Fibroblast of skin of left biceps (primary cell): Measurements from ENCODE around the gene PCBD1.
"Not testable (repeated sequence)": the region's sequence is repeated elsewhere in the genome, so short reads cannot be mapped to it uniquely, and the experiment has no call there.

Experiments used
- DNase-seq, 2 experiments: peaks; one replicate each; pipeline ENCODE4 v3.0.0-alpha.2; 2013; ENCODE audit warnings: low read depth in 2 of 2

PCBD1 gene

DNA sequence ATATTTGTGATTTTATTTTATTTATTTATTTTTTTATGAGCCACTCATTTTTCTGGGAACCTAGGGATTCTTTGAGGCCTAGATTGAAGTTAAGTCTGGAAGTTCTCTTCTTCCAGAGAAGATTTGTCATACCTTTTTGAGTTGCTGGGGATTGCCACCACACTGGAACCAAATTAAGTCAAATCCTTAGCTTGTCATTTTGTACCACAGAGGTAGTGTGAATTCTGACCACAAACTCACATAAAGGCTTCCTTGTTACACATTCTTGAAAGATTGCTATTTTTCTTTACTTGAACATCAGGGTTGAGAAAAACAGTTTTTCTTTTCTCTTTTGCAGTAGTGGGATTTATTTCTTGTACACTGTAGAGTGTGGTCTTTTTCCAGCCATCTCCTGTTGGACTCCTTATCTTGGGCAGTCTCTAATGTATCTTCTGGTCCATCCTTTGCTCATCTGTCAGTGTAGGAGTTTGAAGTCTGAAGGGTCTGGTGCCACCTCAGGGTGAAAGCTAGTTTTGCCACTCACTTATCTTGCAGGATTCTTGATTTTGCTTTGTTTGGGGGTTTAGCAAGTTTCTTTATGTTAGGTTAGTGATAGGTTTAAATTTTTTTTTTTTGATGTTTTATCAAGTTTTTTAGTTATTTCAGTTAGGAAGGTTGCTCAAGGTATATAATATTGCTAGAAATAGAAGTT lies 24.8 kb downstream of the PCBD1 start:
- no peak for DNase-seq

DNA sequence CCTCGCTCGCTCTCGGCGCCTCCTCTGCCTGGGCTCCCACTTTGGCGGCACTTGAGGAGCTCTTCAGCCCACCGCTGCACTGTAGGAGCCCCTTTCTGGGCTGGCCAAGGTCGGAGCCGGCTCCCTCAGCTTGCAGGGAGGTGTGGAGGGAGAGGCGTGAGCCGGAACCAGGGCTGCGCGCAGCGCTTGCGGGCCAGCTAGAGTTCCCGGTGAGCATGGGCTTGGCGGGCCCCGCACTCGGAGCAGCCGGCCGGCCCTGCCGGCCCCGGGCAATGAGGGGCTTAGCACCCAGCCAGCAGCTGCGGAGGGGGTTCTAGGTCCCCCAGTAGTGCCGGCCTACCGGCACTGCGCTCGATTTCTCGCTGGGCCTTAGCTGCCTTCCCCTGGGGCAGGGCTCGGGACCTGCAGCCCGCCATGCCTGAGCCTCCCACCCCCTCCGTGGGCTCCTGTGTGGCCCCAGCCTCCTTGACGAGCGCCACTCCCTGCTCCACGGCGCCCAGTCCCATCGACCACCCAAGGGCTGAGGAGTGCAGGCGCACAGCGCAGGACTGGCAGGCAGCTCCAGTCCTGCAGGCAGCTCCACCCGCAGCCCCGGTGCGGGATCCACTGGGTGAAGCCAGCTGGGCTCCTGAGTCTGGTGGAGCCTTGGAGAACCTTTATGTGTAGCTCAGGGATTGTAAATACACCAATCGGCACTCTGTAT lies 26.7 kb downstream of the PCBD1 start:
- not testable (repeated sequence) for DNase-seq

DNA sequence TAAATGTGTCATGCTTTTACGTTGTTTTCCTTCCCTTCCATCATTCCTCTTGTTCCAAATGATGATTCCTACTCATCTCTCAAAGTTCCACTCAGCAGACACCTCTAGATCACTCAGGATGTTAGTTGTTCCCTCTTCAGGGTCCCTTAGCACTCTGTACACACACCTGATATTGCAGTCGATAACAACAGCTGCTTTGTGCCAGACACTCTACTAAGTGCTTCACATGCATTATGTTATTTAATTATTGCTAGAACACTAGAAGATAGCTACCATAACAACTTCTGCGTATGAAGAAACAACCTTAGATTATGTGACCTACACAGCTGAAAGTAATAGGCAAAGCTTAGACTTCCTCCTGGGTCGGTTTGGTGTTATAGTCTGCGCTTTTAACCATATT lies 29.6 kb downstream of the PCBD1 start:
- no peak for DNase-seq

DNA sequence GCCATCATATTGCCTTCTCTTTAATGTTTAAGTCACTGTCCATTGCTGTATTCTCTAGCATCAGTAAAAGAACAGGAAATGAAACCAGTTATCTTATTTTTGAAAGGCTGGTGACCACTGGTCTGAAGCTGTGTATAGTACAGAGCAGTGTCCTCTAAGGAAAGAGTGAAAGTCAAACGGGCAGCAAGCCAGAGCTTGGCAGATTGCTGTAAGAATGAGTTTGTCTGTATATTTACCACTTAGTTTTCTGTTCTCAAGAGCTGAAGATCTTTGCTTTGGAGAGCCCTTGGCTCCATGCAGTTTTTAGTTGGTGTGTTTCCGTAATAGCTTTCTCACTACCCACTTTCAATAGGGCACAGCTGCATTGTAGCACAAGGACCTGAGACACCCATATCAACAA lies 31.9 kb downstream of the PCBD1 start:
- DNase-seq = no peak

DNA sequence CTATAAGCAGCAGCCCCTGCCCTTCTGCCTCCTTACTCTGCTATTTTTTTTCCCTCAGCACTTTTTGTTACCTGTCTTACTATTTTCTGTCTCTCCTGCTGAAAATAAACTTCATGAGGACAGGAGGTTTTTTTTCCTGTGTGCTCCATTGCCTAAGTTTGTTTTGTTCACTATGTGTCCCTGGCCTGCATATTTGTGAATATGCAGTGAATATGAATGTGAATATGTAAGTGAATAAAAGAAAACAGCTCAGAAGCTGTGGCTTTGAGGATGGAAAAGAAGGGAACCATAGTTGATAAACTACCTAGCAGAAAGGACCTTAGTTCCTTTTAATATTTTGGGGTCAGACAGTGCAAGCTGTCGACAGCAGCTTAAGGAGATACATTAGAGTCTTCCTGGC lies 34.9 kb downstream of the PCBD1 start:
- DNase-seq = no peak

DNA sequence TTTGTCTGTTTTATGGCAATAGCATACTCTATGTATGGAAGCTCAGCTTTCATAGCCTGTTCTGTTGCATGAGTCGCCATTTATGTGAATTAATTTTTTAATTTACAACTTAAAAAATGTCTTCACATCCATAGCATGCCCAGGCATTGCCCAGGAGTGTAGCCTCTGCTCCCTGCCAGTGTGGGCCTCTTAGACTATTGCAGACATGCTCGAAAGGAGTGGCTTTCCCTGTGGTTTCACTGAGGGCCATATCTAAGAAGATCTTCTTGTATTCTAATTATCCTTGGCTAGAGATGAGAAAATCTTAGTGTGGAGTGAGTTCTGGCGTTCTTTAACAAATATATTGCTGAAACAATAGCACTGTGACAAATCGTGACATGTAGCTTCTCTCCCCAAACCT lies 35.3 kb downstream of the PCBD1 start:
- no peak for DNase-seq

DNA sequence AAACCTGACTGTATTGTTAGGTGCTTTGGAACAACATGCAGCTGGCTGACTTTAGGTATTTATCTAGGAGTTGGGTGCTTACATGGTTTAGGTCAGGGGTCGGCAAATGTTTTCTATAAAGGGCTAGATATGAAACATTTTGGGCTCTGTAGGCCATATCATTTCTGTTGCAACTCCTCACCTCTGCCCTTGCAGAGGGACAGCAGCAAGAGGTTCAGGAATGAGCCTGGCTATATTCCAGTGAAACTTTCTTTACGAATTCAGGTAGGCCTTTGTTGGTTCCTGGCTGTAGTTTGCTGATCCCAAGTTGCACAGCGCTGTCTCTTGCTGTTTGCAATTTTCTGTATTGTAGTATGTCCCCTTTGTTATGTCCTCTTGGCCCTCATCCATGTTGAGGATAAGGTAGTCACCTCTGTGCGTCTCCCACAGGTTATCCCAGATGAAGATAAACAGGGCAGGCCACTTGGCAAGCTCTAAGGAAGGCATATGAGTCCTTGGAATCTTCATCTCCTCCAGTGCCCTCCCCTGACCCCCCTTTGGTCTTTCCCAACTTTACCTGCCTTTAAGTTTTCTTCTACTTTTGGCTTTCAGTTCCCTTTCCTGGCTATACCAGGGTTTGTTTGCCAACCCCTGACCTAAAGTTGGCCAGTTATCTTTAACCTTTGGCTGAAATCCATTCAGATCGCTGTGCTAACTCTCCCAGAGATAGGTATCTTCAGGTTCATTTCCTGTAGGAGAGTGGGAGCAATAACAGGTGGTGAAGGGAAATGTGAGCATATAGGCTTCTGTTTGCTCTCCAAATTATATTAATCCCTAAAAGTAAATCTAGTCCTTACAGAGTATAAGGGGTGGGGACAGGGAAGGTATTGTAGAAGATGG lies 36.5 kb downstream of the PCBD1 start:
- no peak for DNase-seq

DNA sequence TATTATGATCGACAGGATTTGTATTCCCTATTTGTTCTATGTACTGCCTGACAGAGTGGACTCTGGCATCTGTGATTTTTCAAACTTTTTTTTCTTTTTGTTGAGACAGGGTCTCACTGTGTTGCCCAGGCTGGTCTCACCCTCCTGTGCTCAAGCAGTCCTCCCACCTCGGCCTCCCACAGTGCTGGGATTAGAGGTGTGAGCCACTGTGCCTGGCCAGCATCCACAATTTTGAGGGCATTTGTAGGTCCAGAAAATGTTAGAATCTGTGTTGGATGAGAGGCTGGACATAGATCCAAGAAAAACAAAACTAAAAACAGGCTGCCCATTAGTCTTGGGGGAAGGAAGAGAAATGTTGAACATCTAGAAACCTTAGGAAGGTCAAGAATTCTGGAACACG lies 38.3 kb downstream of the PCBD1 start:
- no peak for DNase-seq

DNA sequence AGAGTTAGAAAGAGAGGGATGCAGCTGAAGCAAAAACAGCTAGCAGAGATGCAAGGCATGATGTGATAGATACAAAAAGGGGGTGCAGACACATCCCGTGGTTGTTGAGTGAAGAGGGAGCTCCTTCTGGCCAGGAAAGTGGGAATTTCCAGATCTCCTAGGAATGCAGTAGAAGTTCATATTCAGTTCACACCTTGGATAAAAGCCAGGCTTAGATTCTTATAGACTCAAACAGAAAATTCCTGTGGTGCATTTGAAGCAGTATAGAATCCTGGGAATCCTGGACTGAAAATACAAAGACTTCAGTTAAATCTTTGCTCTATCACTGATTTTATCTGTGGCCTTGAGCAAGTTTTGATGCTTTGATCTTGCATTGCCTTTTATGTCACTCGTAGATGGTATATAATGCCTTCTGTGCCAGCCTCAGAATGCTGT lies 38.8 kb downstream of the PCBD1 start:
- peak; percentile 91 to 92 for DNase-seq

DNA sequence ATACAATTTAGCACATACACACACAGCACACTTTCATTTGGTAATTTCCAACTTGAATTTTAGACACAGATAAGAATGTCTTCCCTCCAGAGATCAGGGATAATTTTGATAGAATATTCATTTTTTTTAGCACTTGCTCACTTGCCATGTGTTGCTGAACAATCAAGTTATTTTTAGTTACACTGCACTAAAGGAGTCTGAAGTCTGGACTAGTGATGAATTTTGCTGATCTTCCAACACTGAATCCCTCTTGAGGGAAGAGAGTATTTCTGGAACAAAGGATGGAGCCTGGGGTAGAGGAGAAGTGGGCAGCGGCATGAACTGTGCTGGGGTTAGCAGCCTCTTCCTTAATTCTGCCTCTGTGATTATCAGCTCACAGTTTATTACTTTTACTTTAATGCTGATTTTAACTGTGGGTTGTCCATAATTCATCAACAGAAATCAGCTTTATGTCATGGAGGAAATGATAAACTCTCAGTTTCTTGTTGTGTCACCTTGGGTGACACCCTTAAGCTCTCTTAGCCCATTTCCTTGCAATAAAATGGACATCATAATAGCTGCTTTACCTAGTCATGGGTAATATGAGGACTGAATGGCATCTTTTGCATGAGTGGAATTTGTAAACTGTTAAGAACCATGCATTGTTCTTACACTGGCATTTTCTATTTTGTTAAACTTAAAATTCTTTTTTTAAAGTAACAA lies 40.6 kb downstream of the PCBD1 start:
- DNase-seq = no peak

DNA sequence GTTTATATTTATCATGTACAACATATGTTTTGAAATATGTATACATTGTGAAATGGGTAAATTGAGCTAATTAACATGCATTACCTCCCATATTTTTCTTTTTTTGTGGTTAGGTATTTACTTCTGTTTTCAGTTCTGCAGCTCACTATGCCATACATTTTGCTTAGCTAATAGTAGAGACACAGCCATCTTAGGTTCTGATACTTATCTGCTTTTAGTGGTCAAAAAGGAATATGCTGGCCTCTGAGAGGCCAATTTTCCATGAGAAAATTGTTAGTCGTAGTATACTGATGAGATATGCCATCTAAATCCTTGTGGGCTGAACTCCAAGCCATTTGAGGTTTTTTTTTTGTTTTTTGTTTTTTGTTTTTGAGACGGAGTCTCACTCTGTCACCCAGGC lies 41.6 kb downstream of the PCBD1 start:
- no peak for DNase-seq

DNA sequence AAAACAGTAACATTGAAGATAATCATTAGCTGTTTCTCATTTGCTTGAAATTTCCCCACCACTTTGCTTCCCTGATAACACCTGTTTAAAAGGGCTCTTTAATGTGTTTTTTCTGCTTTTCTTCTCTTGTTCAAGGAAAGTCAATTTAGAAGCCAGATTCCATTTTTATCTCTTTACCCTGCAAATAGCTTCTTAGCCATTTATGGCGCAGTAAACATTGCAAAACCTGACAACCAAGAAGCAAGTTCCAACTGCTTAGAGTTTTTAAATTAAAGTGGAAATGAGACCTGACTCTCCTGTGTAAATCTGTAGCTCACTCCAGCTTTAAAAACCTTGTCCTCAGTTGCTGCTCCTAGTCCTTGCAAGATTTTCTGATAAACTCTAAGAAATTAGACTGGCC lies 42.5 kb downstream of the PCBD1 start:
- no peak for DNase-seq

DNA sequence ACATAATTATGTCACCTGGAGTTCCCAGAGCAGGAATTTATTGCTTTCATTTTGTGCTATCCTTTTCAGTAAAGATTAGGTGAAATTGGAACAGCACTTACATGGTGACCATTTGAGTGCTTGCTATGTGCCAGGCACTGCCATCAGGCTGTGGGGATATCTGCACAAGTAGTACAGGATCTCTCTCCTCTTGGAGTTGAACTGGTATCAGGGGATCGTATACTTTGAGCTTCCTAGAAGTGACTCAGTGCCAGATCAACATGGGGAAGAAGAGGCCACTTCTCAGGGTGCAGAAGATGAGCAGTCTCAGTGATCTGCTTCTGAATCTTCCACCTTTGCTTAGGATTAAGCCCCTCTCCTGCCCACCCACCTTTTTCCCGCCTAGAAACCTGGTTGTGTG lies 43.1 kb downstream of the PCBD1 start:
- no peak for DNase-seq

DNA sequence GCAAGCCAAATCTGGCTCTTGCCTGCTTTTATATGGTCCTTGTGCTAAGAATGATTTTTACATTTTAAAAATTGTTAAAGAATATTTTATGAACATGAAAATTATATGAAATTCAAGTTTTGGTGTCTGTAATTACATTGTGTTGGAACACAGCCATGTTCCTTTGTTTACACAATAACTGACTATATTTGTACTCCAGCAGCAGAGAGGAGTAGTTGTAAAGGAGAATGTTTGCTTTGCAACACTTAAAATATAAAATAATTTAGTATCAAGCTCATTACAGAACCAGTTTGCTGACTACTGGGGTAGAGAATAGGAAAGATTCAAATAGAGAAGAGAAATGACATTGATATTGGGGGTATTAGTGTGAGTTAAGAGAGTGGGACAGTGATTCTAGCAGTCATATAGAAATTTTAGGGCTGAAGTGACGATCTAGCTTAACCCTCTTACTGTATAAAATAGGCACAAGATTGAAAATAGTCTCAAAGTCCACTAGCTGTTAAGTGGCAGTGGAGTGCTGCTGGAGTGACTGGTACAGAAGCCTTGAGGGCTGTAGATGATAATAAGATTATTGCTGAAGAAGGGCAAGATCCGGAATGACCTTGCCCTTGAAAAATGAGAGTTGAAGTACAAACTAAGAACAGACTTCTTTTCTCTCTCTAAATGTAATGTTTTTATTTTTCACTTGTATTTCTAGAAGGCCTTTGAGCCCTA lies 44.4 kb downstream of the PCBD1 start:
- no peak for DNase-seq

DNA sequence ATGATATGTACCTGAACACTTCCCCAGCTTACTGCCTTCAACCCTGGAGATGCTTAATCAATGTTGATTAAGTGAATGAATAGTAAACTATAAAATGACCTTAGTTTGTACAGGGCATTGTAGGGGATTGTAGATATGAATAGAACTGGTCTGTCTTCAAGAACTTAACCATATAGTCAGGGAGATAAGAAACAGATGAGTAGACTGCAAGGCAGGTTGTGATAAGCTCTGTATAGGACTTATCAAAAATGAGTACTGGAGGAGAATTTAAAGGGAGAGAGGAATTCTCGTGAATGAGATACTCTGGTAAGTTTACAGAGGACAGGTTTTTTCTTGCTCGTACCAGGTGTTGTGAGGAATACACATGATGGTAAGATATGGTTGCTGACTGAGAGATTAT lies 45.0 kb downstream of the PCBD1 start:
- no peak for DNase-seq

DNA sequence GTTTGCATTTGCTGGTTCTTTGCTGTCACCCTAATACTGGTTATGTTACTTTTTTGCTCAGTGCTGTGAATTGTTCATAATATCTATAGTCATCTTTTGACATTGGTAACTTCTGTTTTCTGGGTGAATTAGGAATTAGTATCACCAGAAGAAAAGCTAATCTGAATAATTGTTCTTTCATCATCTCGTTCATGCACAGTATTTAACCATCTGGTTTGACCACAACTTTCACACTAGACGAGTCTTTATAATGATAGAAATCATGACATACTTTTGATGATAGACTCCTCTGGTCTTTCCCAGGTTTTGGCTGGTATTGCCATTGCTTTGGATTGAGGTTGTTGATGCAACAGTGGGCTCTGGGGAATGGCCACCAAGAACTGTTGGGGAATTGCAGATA lies 47.5 kb downstream of the PCBD1 start:
- DNase-seq = no peak

DNA sequence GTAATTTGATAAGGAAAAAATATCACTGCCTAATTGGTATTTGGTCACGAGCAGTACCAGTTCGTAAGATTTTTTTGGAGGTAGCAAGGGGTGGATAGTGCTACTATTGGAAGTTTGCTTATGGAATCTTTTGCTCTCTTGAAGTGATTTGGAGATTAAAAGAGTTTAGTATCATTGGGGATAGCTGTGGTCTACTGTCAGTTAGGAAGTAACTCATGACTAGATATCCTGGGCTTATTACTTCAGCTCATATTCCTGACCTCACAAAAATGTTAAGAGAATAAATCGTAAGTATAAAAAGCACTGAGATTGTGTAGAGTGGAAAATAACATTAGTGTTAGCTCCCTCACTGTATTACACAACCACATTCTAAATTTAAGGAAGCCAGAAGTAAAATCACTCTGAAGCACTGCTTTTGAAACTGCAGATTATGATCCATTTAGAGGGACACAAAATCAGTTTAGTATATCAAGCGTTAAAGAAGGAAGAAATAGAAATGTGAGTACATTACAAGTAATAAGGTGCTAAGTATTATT lies 50.0 kb downstream of the PCBD1 start:
- DNase-seq = no peak

DNA sequence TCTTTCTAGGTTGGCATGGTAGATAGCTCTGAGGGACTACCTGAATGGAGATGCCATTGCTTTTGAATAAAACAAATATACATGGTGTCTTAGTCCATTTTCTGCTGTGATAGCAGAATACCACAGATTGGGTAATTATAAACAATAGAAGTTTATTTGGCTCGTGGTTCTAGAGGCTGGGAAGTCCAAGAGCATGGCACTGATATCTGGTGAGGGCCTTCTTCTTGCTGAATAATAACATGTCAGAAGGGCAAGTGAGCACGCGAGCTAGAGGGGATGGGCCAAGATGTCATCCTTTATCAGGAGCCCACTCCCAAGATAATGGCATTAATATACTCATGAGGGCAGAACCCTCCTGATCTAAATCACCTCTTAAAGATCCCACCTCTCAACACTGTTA lies 50.7 kb downstream of the PCBD1 start:
- DNase-seq = no peak

DNA sequence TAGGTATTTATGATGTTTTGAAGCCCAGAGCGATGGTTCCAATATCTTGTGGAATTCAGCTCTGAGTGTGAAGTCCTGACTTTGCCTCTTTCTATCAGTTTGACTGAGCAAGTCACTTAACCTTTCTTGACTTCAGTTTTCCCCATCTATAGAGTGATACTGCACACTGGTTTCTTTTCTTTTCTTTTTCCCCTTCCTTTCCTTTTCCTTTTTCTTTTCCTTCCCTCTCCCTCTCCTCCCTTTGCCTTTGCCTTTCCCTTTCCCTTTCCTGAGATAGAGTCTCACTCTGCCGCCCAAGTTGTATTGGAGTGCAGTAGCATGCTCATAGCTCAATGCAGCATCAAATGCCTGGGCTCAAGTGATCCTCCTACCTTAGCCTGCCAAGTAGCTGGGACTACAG lies 52.0 kb downstream of the PCBD1 start:
- DNase-seq = no peak

DNA sequence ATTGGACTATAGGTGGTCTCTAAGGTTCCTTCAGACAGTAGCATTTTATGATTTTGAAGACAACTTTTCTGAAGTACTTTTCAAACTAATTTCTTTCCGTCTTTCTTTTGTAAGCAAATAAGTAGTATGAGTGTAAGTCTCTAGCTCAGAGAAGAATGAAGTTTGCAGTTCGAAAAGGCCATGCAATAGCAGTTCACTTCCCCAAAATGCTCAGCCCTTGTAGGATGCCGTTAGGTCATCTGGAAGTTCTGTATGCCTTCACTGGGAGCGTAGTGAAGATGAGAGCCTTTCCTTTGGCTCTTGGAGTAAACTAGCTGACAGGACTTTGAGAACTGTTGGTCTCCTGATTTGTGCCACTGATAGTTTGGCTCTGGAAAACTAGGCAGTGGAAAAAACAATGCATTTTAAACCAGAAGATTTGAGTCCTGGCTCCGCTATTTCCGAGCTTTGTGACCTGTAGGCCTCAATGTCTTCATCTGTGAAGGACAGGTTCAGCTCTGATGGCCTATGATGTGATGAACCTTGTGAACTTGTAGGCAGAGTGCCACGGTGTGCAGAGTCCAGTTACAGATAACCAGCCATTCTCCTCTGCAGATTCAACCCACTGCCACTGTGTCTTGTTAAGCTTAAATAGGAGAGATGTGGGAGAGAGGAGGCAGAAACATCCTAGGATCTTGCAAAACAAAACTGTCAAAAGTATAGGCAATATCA lies 53.8 kb downstream of the PCBD1 start:
- no peak for DNase-seq

DNA sequence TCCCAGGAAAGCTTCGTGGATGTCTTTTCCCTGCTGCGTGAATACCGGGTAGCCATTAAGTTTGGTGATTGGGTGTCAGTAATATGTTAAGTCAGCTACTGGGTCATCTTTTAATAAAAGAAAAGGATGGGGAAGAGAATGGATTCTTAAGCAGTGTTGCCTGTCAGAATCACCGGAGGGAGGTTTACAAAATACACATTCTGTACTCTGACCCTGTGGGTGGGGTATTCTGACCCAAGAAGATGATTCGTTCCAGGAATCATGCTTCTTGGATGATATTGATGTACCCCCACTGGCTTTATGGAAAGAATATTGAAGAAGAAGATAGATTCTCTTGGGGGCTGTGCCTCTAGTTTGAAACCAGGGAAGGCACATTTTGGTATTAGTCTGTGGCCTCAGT lies 54.3 kb downstream of the PCBD1 start:
- no peak for DNase-seq
